ENCODE data around the gene PIPOX.

Gene PIPOX

DNA sequence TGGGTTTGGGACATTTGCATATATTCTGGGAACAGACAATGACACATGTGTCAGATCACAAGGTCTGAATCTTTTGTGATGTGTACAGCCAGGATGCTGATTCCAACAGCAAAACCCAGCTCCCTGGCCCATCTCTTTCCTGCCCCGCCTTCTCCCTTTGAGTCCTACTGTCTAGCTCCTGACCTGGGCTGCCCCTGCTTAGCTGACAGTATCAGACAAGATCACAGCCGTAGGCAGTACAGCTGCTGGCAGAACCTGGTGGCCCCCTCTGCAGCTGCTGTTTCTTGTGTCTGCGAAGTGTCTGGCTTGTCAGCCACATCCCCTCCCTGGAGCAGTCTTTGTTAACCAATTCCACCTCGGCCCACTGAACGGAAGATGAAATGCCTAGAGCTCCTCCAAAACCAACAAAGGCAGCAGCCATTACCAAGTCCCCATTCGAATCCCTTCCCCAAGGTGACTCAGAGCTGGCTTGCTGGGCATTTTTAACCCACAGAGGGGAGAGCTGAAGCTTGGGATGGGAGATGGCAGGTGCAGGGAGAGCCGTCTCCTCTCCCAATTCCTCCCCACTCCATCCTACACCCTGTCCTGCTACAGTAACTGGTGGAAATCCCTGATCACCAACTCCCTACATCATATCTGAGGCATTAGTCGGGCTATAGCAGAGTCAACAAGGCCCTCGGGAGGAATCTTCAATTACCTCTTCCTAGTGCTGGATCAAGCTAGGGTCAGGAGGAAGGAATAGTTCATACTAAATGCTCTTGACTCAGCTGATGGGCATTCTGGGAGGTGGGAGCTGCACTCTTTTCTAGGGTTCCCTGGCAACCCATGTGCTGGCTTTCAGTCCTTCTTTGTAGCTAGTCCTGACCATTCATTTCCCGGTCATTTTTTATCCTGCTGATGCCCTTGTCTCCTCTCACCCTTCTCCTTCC is 5.8 kb downstream of the PIPOX start:
- no peak for DNase-seq (ENCODE audit: low read depth in 2 of 2)

DNA sequence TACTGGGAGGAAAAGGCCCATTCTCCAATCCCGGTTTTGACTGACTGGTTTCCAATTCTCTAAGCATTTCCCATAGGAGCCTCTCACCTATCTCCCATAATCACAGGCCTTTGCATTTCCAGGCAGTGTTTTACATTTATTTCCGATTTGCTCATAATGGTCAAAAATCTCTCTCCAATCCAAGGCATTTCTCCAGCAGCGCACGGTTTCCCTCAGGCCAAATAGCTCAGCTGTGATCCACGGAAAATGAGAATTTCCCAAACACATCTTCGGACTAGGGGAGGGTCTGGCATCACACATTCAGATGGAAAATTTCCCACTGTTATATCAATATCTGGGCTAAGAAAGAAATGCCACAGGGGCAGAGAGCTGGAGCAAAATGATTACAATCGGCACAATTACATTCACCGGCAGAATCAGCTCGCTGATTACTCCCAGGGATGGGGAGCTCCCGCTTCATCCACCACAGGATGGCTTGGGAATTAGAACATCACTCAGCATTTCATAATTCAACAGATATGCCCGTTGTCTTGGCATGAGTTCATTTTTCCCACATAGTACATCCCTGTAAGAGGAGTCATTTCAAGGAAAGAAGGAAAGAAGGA is 6.7 kb downstream of the PIPOX start:
- no peak for DNase-seq (ENCODE audit: low read depth in 2 of 2)

DNA sequence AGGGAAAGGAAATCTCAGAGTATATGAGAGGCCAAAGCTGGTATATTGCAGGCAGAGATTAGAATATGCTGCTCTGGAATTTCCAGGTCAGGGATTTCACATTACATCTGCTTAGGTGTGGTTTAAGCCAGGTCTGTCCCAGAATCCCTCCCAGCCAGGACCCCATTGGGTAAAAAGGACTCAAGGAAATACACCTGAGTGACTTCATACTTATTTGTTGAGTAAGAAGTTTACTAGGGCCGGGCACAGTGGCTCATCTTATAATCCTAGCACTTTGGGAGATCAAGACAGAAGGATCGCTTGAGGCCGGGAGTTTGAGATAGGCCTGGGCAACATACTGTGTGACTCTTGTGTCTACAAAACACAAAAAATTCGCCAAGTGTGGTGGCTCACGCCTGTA is 7.2 kb downstream of the PIPOX start:
- no peak for DNase-seq (ENCODE audit: low read depth in 2 of 2)

DNA sequence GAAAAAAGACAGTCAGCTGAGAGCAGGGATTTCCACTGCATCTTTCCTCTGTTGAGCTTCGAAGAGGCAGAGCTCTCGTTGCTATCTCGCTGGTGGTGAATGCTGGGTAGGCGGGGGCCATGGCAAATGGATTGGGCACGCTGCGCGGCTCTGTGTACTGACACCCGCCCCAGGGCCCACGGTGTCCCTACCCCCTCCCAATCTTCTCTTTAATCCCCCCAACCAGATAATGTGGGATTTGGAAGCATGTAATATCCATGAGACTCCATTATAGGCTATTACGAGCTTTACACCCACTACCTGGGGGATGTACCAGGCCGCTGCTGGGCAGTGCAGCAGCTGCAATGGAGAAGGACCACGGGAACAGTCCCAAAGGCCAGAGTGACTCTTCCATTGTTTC is 8.3 kb downstream of the PIPOX start:
- no peak for DNase-seq (ENCODE audit: low read depth in 2 of 2)

DNA sequence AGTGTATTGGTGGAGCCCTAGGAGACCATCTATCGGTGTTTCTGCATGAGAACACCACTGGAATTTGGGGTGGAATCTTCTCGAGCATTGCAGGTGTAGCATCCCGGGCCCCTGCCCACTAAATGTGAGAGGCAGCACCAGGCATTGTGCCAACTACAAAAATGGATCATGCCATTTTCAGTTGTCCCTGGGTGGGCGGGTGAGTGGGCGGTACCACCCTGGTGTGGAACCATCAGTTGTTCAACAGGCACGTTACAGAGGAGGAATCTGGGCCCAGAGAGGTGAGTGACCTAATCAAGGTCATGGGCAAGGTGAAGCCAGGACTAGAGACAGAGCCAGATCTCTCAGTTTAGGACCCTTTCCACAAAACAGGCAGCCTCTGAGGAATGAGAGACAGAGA is 8.8 kb downstream of the PIPOX start:
- DNase-seq (ENCODE audit: low read depth in 2 of 2), result no peak

DNA sequence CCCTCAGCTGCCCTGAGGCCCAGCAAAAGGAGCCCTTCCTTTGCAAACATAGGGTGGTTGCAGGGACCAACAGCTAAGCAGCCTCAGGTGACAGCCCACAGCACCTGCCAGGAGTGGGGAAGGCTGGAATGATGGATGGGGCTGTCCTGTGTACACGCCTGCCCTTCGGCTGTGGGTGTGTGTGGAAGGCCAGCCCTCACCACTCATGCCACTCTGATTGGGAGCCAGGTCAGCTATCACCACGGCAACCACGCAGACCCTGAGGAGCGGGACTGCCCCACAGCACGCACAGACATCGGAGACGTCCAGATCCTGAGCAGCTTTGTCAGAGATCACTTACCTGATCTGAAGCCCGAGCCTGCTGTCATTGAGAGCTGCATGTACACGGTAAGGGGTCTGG is 11.9 kb downstream of the PIPOX start:
- DNase-seq (ENCODE audit: low read depth in 2 of 2), result no peak

DNA sequence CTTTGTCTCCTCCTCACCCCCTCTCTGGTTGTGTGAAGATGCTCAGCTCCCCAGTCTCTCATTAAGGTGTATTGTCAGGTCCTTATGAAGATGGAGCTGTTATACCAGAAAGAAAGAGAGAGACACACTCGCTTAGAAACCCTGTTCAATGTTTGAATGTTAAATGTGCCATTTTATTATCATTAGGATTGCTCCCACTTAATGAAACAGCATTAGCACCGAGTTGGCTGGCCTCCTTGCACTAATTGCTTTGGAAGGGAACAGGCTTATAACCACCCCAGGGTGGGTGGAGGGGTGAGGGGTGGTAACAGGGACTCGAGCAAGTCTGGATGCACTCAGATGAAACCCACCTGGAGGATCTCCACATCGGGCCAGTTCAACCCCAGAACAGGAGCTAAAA is 14.4 kb downstream of the PIPOX start:
- no peak for DNase-seq (ENCODE audit: low read depth in 2 of 2)

DNA sequence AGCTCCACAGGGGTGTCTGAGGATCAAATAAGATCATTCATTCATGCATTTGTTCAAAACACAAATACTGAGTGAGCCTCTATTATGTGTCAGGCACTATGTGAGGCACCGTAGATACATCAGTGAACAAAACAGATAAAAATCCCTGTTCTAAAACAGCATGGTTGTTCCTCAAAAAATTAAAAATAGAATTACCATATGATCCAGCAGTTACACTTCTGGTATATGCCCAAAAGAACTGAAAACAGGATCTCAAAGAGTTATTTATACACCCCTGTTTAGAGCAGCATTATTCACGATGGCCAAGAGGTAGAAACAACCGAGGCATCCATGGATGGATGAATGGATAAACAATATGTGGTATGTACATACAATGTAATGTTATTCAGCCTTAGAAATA is 15.4 kb downstream of the PIPOX start:
- DNase-seq (ENCODE audit: low read depth in 2 of 2), result no peak

DNA sequence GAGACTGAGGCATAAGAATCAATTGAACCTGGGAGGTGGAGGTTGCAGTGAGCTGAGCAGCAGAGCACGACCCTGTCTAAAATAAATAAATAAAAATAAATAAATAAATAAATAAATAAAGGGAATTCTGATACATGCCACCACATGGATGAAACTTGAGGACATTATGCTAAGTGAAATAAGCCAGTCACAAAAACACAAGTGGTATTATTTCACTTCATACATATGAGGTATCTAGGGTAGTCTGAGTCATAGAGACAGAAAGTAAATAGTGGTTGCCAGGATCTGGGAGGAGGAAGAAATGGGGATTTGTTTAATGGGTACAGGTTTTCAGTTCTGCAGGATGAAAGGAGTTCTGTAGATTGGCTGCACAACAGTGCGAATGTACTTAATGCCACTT is 16.3 kb downstream of the PIPOX start:
- DNase-seq (ENCODE audit: low read depth in 2 of 2), result no peak

DNA sequence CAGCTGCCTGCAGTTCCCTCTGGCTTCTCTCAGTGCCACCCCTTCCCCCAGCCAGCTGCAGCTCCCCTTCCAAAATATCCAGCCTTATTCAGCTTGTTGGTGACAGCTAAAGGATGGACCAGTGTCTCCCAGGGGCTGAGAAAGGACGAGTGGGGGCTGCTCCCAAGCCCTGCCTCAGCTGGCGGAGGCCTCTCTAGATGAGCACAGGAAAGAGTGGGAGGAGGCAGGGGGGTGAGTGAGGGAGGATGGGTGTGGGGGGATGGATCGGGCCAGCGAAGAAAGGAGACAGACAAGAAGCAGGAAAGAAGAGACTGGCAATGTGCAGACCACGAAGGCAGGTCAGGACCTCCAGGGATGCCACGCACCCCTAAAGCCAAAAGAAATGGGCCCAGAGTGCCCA is 17.5 kb downstream of the PIPOX start:
- DNase-seq (ENCODE audit: low read depth in 2 of 2), result no peak

DNA sequence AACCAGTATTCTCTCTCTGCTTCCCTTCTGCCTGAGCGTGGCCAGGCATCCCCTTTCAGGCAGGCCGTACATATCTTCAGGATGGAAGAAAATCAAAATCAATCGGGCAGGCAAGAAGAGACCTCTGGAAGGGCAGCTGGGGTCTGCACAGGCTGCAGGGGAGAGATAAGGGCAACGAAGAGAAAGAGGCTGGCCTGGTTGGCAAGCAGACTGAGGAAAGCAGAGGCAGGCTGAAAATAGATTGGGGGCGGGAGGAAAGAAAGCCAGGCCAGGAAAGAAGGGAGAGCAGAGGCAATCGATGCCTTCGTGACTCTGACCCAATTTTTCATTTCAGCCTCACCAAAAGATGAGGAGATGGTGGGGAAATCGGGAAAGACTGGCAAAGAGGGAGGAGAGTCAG is 18.1 kb downstream of the PIPOX start:
- no peak for DNase-seq (ENCODE audit: low read depth in 2 of 2)

DNA sequence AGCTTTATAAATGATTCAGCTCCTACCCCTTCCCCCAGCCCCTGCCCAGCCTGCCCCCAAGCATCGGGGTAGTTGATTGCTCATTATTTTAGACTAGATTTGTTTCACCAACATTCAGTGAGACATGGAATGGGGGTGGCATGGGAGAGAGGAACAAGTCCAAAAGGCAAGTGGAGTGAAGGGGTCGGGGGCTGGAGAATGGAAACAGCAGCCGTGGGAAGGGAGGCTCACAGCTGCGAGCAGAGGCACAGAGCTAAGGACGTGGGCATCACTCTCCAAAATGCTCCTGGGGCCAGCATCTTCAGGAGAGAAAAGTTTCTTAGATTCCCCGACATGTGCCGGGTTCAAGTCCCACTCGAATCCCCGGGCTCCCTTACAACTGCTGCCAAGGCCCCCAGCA is 19.3 kb downstream of the PIPOX start:
- DNase-seq (ENCODE audit: low read depth in 2 of 2), result no peak

DNA sequence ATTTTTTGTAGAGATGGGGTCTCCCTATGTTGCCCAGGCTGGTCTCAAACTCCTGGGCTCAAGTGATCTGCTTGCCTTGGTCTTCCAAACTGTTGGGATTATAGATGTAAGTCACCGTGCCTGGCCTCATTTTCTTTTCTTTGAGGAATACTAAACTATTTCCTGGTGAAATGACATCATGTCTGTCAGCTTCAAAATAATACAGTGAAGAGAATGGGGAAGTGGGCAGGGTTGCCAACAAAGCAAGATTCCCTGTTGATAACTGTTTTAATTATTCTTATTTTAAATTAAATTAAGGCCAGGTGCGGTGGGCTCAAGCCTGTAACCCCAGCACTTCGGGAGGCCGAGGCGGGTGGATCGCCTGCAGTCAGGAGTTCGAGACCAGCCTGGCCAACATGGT is 21.1 kb downstream of the PIPOX start:
- no peak for DNase-seq (ENCODE audit: low read depth in 2 of 2)

DNA sequence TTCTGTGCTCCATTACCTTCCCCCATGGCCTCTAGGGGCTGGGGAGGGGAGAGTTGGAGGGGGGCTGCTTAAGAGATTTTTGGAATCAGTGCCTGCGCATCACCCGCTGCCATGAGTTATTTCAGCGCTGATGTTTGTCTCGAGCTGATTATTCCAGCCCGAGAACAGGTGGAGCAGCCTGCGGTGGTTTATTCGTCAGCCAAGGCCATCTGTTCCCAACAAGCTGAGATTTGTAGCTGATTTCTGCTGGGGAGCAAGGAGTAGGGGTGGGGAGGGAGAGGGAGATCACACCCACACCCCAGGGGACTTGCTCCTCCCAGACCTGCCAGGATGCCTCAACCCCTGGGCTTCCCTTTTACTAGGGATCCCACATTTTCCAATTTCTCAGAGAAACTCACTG is 23.1 kb downstream of the PIPOX start:
- no peak for DNase-seq (ENCODE audit: low read depth in 2 of 2)

DNA sequence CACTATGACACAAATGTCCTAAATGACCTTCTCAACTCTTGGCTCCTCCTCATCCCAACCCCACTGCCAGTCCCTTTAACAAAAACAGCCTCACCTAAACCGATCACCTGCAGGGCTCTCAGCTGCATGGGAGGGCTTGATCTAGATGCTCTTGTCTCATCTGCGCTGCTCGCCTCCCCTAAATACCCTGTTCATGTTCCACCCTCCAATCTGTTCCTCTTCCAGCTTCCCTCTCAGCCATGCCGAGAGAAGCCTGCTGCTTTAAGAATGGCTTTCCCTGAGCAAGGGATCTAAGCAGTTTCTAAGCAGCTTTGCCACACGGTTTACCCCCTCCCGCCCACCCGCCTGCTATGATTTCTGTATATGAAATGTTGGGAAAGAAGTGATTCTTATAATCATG is 23.7 kb downstream of the PIPOX start:
- DNase-seq (ENCODE audit: low read depth in 2 of 2), result no peak

DNA sequence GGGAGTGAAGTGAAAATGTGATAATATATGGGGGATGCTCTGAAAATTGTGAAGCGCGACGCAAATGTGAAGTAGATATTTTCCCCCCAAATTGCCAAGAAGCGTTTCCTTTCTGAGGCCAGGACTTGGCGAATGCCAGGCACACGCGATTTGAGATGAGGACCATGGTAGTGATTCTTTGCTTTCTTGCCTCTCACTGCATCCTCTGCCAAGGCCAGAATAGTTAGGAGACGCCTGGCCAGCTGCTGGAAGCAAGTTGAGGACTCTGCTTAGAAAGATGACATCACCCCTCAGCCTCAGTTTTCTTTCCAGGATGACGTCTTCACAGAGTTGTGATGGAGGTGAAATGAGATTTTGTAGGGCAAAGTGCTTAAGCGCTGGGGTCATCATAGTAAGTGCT is 25.9 kb downstream of the PIPOX start:
- DNase-seq (ENCODE audit: low read depth in 2 of 2), result no peak

DNA sequence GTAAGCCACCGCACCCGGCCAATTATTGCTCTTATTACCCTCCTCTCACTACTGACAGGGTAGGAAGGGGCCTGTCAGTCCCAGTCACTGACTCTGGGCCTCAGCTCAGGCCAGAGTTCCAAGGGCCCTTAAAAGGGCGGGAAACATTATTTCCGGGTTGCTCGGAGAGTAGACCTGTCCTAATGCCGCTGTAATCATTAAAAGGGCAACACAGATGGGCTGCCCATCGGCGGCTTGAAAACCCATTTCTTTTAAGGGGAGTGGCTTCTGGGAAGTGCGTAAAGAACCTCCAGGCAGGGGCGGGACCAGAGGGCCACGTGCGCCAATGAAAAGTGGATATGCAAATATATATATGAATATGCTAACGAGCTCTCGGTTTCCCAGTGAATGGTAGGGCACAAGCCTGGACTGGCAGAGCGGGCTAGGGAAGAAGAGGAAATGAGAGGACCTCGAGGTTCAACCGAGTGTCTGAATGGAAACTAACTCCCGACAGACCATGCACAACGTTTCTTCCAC is 26.6 kb downstream of the PIPOX start:
- no peak for DNase-seq (ENCODE audit: low read depth in 2 of 2)

DNA sequence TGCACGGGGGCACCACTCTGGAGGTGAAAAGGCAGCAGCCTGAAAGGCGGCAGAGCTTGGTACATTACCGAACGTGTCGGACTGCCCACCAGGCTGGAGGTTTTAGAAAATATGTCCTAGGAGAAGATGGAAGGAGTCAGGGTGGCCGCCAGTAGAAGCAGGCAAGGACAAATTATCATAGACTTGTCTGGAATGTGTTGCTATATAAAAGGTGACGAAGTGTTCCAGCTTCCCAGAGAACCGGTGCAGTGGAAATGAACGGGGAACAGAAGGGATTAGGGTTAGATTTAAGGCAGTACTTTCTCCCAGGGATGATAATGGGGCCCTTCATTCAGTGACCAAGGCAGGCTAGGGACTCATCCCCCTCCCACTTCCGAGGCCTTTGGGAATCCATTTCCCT is 27.4 kb downstream of the PIPOX start:
- no peak for DNase-seq (ENCODE audit: low read depth in 2 of 2)

DNA sequence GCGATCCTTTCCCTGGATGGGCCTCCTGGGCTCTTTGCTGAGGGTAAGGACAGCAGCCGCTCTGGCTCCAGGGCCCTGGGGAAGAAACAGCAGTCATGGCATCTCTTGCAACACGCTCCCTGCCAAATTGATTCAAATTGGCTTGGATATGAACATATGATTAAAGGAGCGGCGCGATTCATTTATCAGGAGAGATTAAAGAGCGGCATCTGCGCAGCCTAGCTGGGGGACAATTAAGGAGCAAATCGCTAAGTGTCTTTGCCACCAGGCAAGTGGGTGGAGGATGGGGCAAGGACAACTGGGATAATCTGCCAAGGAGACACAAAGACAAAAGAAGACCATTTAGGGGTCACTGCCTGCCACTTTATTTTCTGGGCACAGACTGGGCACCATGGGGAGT is 27.8 kb downstream of the PIPOX start:
- DNase-seq (ENCODE audit: low read depth in 2 of 2), result no peak

DNA sequence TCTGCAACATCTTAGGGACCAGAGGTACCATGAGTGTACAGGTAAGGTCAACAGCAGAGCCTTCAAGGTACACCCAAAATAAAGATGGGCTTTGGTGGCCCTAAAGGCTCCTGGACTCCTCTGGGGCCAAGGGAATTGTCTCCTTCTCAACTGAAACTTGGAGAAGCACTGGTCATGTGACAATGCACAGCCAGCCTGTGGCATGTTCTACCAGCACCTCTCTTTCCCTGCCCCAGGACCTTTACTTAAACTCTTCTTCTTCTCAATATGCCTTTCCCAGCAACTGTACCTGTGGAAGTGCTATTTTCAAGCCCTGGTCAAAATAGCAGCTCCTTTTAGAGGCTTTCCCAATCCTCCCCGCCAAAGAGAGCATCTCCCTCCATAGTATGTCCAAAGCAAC is 28.4 kb downstream of the PIPOX start:
- DNase-seq (ENCODE audit: low read depth in 2 of 2), result no peak

DNA sequence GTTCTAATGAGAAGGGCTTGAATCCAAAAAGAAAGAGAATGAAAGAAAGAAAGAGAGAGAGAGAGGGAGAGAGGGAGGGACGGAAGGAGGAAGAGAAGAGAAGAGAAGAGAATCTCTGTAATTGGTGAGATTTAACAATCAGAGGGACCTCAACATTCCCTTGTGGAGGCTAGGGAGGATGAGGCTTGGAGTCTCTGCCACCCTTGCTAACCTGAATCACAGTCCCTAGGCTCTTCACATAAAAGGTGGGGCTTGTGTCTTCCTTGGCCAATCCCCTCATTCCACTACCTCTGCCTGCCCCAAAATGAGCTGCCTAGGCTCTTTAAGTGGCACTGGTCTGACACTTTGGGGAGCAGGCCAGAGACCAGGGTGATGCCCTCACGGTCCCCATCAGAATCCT is 30.1 kb downstream of the PIPOX start:
- DNase-seq (ENCODE audit: low read depth in 2 of 2), result no peak

DNA sequence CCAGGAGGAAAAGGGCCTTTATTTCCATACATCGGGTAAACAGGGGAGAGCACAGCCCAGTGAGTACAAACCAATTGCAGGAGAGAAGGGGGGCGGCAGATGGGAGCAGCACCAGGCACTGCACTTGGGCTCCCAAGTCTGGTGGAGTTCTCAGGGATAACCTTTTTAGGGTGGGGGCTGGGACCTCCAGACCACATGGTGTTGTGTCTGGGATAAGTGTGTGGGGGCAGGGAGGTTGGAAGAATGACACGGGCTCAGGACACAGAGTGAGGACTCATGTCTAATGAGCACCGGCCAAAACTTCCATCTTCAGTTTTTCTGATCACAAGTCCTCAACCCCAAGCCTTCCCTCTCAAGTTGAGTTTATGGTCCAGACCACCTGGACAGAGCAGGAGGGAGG is 30.6 kb downstream of the PIPOX start:
- DNase-seq (ENCODE audit: low read depth in 2 of 2), result no peak

DNA sequence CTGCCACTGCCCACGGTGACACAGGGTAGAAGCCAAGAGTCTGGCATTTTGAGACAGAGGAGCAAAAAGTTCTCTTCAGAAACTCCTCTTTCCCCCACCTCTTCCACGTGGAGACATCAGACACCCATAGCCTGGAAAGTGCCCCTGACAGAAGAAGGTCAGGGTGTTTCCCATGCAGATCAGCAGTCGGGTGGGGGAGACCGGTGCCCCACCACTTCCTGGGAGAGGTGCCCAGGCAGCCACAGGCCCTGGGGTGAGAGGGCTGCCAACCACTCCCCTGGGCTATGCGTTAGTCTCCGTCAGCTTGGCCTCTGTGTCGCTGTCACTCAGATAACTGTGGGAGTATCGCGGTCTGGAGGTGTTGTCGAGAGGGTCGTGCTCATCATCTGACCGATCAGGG is 31.5 kb downstream of the PIPOX start:
- no peak for DNase-seq (ENCODE audit: low read depth in 2 of 2)

All from stimulated activated CD8-positive, alpha-beta memory T cell treated with anti-CD3 and anti-CD28 coated beads, Interleukin-2, amount 100 ng/mL, for 48 hours (primary cell).